ENCODE measurements around the gene ARL3. TPM values are rescaled to one million over a fixed set of nuclear protein-coding genes. Genes with fewer than 3 reads are reported as not detected.
A peak's percentile ranks its signal among the peaks of the same experiment; 100 is the strongest.

Gene ARL3
- total and polyA plus RNA-seq, 7 donors = 2.8 to 6.5 (median 3.4) TPM

DNA sequence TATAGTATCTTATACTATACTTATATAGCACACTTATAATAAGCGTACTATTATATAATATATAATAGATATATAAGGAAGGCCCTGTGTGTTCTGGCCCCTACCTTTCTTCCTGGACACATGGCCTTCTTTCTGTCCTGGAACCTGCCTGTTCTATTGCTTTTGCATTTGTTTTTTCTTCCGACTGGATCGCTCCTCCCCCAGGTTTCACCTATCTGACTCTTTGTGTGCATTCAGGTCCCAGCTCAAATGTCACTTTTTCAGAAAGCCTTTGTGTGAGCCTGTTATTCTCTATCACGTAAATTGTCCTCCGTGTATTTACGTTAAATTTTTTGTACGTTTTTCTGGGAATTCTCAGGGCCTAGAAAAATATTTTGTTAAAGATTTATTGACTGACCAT, 72.8 kb downstream of the ARL3 start:
- Histone ChIP-seq H3K27ac (peak overlapping the region; percentile 99), H3K9me3 (no peaks in the 10 kb centered on the region), H3K27me3 (ENCODE audit: insufficient read depth in 3 of 3, low read length in 2 of 3) (no peaks in the 10 kb centered on the region), H3K4me3 (peak overlapping the region; percentile 94), H3K4me1 (peaks cover 8% of the 10 kb centered on the region), H3K36me3 (ENCODE audit: insufficient read depth in 1 of 2, low read depth in 1 of 2) (no peaks in the 10 kb centered on the region)
- intact Hi-C loops (cut with DNase I) = loop anchor here (5.0 to 10.0 kb wide), 3 partner anchors 39 to 824 kb away; partner anchors contain the start of gene OGA (in 1 of the 2)
- TF ChIP-seq, protein P1, sequence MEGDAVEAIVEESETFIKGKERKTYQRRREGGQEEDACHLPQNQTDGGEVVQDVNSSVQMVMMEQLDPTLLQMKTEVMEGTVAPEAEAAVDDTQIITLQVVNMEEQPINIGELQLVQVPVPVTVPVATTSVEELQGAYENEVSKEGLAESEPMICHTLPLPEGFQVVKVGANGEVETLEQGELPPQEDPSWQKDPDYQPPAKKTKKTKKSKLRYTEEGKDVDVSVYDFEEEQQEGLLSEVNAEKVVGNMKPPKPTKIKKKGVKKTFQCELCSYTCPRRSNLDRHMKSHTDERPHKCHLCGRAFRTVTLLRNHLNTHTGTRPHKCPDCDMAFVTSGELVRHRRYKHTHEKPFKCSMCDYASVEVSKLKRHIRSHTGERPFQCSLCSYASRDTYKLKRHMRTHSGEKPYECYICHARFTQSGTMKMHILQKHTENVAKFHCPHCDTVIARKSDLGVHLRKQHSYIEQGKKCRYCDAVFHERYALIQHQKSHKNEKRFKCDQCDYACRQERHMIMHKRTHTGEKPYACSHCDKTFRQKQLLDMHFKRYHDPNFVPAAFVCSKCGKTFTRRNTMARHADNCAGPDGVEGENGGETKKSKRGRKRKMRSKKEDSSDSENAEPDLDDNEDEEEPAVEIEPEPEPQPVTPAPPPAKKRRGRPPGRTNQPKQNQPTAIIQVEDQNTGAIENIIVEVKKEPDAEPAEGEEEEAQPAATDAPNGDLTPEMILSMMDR (IDR thresholded peaks at IDR 0.05) = no peak
- DNase-seq = no peak
- no peak for ATAC-seq
- WGBS, 3 donors = 7 to 31% (median 20%) methylated on average over 7 of the region's 7 CpGs

DNA sequence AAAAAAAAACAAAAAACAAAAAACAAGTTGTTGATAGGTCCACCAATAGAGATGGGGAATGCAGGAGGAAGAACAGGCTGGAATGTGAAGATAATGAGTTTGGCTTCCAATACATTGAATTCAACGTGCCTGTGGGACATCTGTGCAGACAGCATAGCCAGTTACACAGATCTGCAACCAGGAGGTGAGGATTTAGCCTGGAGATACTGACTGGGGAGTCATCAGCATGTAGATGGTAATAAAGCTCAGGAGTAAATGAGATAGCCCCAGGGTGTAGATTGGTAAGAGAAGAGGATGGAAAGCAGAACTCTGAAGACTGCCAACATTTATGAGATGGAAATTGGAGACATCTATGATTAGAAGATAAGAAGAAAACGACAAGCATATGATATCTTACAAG, 74.7 kb downstream of the ARL3 start:
- no peak for ATAC-seq
- Histone ChIP-seq H3K27me3 (ENCODE audit: insufficient read depth in 3 of 3, low read length in 2 of 3) (no peaks in the 10 kb centered on the region), H3K36me3 (ENCODE audit: insufficient read depth in 1 of 2, low read depth in 1 of 2) (no peaks in the 10 kb centered on the region), H3K9me3 (no peaks in the 10 kb centered on the region), H3K27ac (no peak overlapping the region), H3K4me1 (peaks cover 11% of the 10 kb centered on the region), H3K4me3 (no peak overlapping the region)
- intact Hi-C loops (cut with DNase I) = no loop called here
- 26 to 37% (median 31%) methylated on average over 2 of the region's 2 CpGs for WGBS, 3 donors
- TF ChIP-seq, protein P1 (IDR thresholded peaks at IDR 0.05) = no peak
- DNase-seq = no peak

DNA sequence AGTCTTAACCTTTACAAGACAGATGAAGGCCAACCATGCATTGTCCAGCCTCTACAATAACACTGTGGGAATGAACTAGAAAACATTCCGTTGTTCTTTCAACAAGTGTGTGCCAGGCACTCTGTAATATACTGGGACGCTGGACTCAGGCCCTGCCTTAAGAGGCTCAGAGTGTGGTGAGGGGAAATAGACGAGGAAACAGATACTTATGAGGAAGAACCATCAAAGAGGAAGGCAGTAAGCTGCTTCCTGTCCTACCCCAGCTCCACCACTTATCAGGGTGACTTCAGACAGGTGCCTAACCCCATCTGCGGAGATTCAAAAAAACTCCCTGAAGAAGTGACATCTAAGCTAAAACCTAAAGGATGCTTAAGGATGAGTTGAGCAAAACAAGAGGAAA, 78.8 kb downstream of the ARL3 start:
- TF ChIP-seq, protein P1 (IDR thresholded peaks at IDR 0.05) = no peak
- H3K4me3 ChIP-seq = no peak overlapping the region
- ATAC-seq = no peak
- no peaks in the 10 kb centered on the region for H3K9me3 ChIP-seq
- peak overlapping the region; percentile 23 for H3K27ac ChIP-seq
- intact Hi-C loops (cut with DNase I) = no loop called here
- H3K4me1 ChIP-seq = peaks cover 31% of the 10 kb centered on the region
- 52 to 56% (median 54%) methylated on average over 4 of the region's 4 CpGs for WGBS, 3 donors
- H3K36me3 ChIP-seq (ENCODE audit: insufficient read depth in 1 of 2, low read depth in 1 of 2) = no peaks in the 10 kb centered on the region
- no peaks in the 10 kb centered on the region for H3K27me3 ChIP-seq (ENCODE audit: insufficient read depth in 3 of 3, low read length in 2 of 3)
- DNase-seq = no peak

DNA sequence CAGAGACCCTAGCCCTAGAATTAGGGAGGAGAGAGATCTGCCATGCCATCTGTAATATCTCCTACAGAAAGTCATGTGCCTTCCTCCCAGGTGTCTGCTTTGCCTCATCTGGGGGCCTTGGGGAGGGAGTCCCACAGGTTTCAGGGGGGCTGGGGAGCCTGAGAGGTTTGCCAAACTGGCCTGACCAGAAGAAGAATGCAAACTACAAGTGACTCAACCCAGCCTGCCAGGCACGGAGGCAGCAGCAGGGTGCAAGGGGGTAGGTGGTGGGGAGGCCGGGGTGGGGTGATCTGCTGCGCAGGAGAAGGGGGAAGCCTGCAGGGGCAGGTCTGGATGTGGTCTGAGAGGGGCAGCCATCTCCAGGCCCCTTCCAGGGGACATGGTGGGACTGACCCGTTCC, 79.5 kb downstream of the ARL3 start:
- TF ChIP-seq, protein P1 (IDR thresholded peaks at IDR 0.05) = no peak
- Histone ChIP-seq H3K9me3 (no peaks in the 10 kb centered on the region), H3K4me1 (peaks cover 31% of the 10 kb centered on the region), H3K4me3 (no peak overlapping the region), H3K36me3 (ENCODE audit: insufficient read depth in 1 of 2, low read depth in 1 of 2) (no peaks in the 10 kb centered on the region), H3K27ac (peak overlapping the region; percentile 85), H3K27me3 (ENCODE audit: insufficient read depth in 3 of 3, low read length in 2 of 3) (no peaks in the 10 kb centered on the region)
- intact Hi-C loops (cut with DNase I) = no loop called here
- 69 to 70% (median 70%) methylated on average over 3 to 4 of the region's 4 CpGs for WGBS, 3 donors
- peak; percentile 9 to 28 for DNase-seq
- ATAC-seq = no peak

DNA sequence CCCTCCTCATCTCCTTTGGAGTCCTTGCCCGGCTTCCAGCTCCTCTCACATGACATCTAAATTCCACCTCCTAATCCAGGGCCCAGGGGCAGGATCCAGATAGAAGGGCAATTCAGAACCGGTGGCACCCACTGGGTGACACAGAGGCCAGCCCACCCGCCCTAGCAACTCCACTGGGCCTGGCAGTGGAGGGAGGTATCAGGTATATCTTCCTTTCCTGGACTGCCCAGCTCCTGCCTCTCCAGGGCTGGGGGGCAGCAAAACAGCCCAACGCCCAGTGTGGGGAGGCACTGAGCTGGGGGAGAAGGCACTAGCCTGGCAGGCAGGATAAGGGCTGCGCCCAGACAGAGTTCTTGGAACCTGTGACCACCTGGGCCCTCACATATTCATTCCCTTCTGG, 80.3 kb downstream of the ARL3 start:
- no peak overlapping the region for H3K4me3 ChIP-seq
- H3K36me3 ChIP-seq (ENCODE audit: insufficient read depth in 1 of 2, low read depth in 1 of 2) = no peaks in the 10 kb centered on the region
- DNase-seq (peak; percentile 6 to 29), ATAC-seq (peak in 1 of 4 donors; percentile 6)
- WGBS, 3 donors = 57 to 64% (median 60%) methylated on average over 5 of the region's 5 CpGs
- H3K27me3 ChIP-seq (ENCODE audit: insufficient read depth in 3 of 3, low read length in 2 of 3) = no peaks in the 10 kb centered on the region
- no peaks in the 10 kb centered on the region for H3K9me3 ChIP-seq
- H3K4me1 ChIP-seq = peaks cover 37% of the 10 kb centered on the region
- intact Hi-C loops (cut with DNase I) = no loop called here
- peak overlapping the region; percentile 85 for H3K27ac ChIP-seq
- TF ChIP-seq, protein P1 (IDR thresholded peaks at IDR 0.05) = no peak
